CD4-positive, alpha-beta memory T cell (primary cell): Measurements from ENCODE around the gene MCUB. TPM values are rescaled to one million over a fixed set of nuclear protein-coding genes. Genes with fewer than 3 reads are reported as not detected.

Experiments used
- CTCF ChIA-PET: fragments of 350-600 bp; sonication (Branson Sonifier 250); formaldehyde crosslinking; loops from one replicate; lab custom pipeline; 2021; ENCODE audit warnings: inconsistent platforms; ENCODE audit not compliant: partially characterized antibody; lab: Charles Lee
- POLR2A ChIA-PET: fragments of 350-600 bp; sonication (Branson Sonifier 250); formaldehyde crosslinking; loops from one replicate; lab custom pipeline; 2021; ENCODE audit not compliant: partially characterized antibody; lab: Charles Lee
- DNase-seq, 5 donors: peaks; one replicate each; pipeline versions ENCODE4 v3.0.0 to v3.0.0-alpha.2; 2020 to 2022; ENCODE audit warnings: mixed read lengths in 1 of 5
- H3K27ac ChIP-seq: one replicate; pipeline ENCODE4 v1.7.0; 2013; ENCODE audit warnings: low read depth, low read length
- H3K27me3 ChIP-seq: 2 replicates; pipeline ENCODE4 v1.7.0; 2013; ENCODE audit warnings: mild to moderate bottlenecking, low read length, moderate library complexity; ENCODE audit not compliant: insufficient read depth
- H3K36me3 ChIP-seq: 2 replicates; pipeline ENCODE4 v1.7.0; 2013; ENCODE audit warnings: mild to moderate bottlenecking, low read length, moderate library complexity; ENCODE audit not compliant: insufficient read depth
- H3K4me1 ChIP-seq: 2 replicates; pipeline ENCODE4 v1.7.0; 2013; ENCODE audit warnings: mild to moderate bottlenecking, low read length, moderate library complexity; ENCODE audit not compliant: insufficient read depth
- H3K4me3 ChIP-seq, 2 donors: one replicate each; pipeline ENCODE4 v1.7.0; 2013; ENCODE audit warnings: low read length in 2 of 2, mild to moderate bottlenecking in 1 of 2
- H3K9me3 ChIP-seq, 2 donors: one replicate each; pipeline ENCODE4 v1.7.0; 2013; ENCODE audit warnings: low read length in 2 of 2, control low read depth in 1 of 2; ENCODE audit not compliant: control insufficient read depth in 1 of 2
- H3K27ac Mint-ChIP-seq, 7 donors: one replicate each; pipeline ENCODE4 v1.8.0; 2020 to 2021; ENCODE audit warnings: mixed read lengths in 7 of 7, mild to moderate bottlenecking in 6 of 7, inconsistent platforms in 3 of 7, moderate library complexity in 3 of 7
- H3K27me3 Mint-ChIP-seq, 2 donors: one replicate each; pipeline ENCODE4 v1.8.0; 2020 to 2021; ENCODE audit warnings: mixed read lengths in 2 of 2
- H3K36me3 Mint-ChIP-seq, 2 donors: one replicate each; pipeline ENCODE4 v1.8.0; 2020 to 2021; ENCODE audit warnings: mixed read lengths in 2 of 2, inconsistent platforms in 1 of 2, mild to moderate bottlenecking in 1 of 2
- H3K4me1 Mint-ChIP-seq, 4 donors: one replicate each; pipeline ENCODE4 v1.8.0; 2020 to 2021; ENCODE audit warnings: mixed read lengths in 4 of 4, mild to moderate bottlenecking in 1 of 4
- H3K4me3 Mint-ChIP-seq, 8 donors: one replicate each; pipeline ENCODE4 v1.8.0; 2020 to 2021; ENCODE audit warnings: mixed read lengths in 8 of 8, mild to moderate bottlenecking in 7 of 8, moderate library complexity in 6 of 8, inconsistent platforms in 3 of 8
- H3K9me3 Mint-ChIP-seq, 8 donors: one replicate each; pipeline ENCODE4 v1.8.0; 2020 to 2021; ENCODE audit warnings: mixed read lengths in 8 of 8, mild to moderate bottlenecking in 5 of 8, inconsistent platforms in 3 of 8, moderate library complexity in 1 of 8
- intact Hi-C: fragments of 100-400 bp; cut with micrococcal nuclease; formaldehyde crosslinking; loops from one replicate; pipeline ENCODE4 v1.15.1; 2023
- polyA plus RNA-seq, 2 donors: library from polyadenylated mRNA; unstranded; fragments of 300-500 nt; fragmentation: Illumina TruSeq; gene quantifications; one replicate each; pipeline ENCODE4 v1.2.3, GENCODE V29; 2021
- total RNA-seq, 2 experiments: library from RNA; stranded (reverse); gene quantifications; one replicate each; pipeline ENCODE4 v1.2.3, GENCODE V29; 2021

MCUB gene
- total and polyA plus RNA-seq, 4 experiments from 2014 or later: 142 to 299 (median 160) TPM

- DNase-seq: no peak
- no peak overlapping the region for H3K4me3 ChIP-seq
- intact Hi-C loops: no loop called here
- H3K9me3 ChIP-seq: no peaks in the 10 kb centered on the region
- ChIA-PET CTCF (no interaction called here), POLR2A (no interaction called here)
- H3K4me1 ChIP-seq: peaks cover 15% of the 10 kb centered on the region
- H3K4me3 Mint-ChIP-seq: peak overlapping the region in 2 of 8 donors; percentile 22 to 67
- no peaks in the 10 kb centered on the region for H3K27me3 ChIP-seq
- H3K27ac Mint-ChIP-seq: peak overlapping the region in 4 of 7 donors; percentile 33 to 80 (median 69)
- H3K36me3 ChIP-seq: no peaks in the 10 kb centered on the region
- H3K27ac ChIP-seq: no peak overlapping the region
- H3K36me3 Mint-ChIP-seq: peaks cover 48 to 58% of the 10 kb centered on the region in 2 donors
- H3K27me3 Mint-ChIP-seq: no peaks in the 10 kb centered on the region
- H3K4me1 Mint-ChIP-seq: peaks cover 36 to 68% (median 48%) of the 10 kb centered on the region in 4 donors
- H3K9me3 Mint-ChIP-seq: peaks cover 0 to 20% (median 5%) of the 10 kb centered on the region in 8 donors
These were observed 41.3 kb downstream of the MCUB start for GRCh38 chr4:109601336-109601735.

- Histone ChIP-seq H3K36me3 (no peaks in the 10 kb centered on the region), H3K9me3 (no peaks in the 10 kb centered on the region), H3K4me3 (no peak overlapping the region), H3K27me3 (no peaks in the 10 kb centered on the region), H3K4me1 (peaks cover 28% of the 10 kb centered on the region), H3K27ac (no peak overlapping the region)
- Mint-ChIP-seq H3K27ac (peak overlapping the region in 2 of 7 donors; percentile 54 to 58), H3K36me3 (peaks cover 70% of the 10 kb centered on the region in 2 donors), H3K4me3 (peak overlapping the region in 6 of 8 donors; percentile 4 to 63 (median 36)), H3K27me3 (no peaks in the 10 kb centered on the region), H3K9me3 (peaks cover 2 to 44% (median 20%) of the 10 kb centered on the region in 8 donors), H3K4me1 (peaks cover 41 to 79% (median 55%) of the 10 kb centered on the region in 4 donors)
- intact Hi-C loops: no loop called here
- POLR2A ChIA-PET: interaction anchor here (0.9 kb wide), 1 partner anchor 9 kb away, joined by 4 read pairs; no protein-coding TSS in a partner anchor
- DNase-seq: no peak
- CTCF ChIA-PET: no interaction called here
These were observed 47.9 kb downstream of the MCUB start for GRCh38 chr4:109607976-109608375.

- peaks cover 2 to 44% (median 20%) of the 10 kb centered on the region in 8 donors for H3K9me3 Mint-ChIP-seq
- peaks cover 70 to 71% of the 10 kb centered on the region in 2 donors for H3K36me3 Mint-ChIP-seq
- DNase-seq: no peak
- H3K4me1 Mint-ChIP-seq: peaks cover 47 to 87% (median 61%) of the 10 kb centered on the region in 4 donors
- intact Hi-C loops: no loop called here
- no peaks in the 10 kb centered on the region for H3K27me3 ChIP-seq
- no peaks in the 10 kb centered on the region for H3K36me3 ChIP-seq
- no peaks in the 10 kb centered on the region for H3K9me3 ChIP-seq
- POLR2A ChIA-PET: interaction anchor here (0.9 kb wide), 1 partner anchor 10 kb away, joined by 4 read pairs; no protein-coding TSS in a partner anchor
- no peak overlapping the region for H3K27ac ChIP-seq
- CTCF ChIA-PET: no interaction called here
- H3K27me3 Mint-ChIP-seq: no peaks in the 10 kb centered on the region
- H3K27ac Mint-ChIP-seq: peak overlapping the region in 2 of 7 donors; percentile 35 to 67
- H3K4me1 ChIP-seq: peaks cover 29% of the 10 kb centered on the region
- H3K4me3 ChIP-seq: no peak overlapping the region
- peak overlapping the region in 3 of 8 donors; percentile 37 to 63 (median 60) for H3K4me3 Mint-ChIP-seq
These were observed 48.8 kb downstream of the MCUB start for GRCh38 chr4:109608879-109609278.

GRCh38 chr4:109609431-109609830, 49.4 kb downstream of the MCUB start:
- no peak for DNase-seq
- H3K36me3 ChIP-seq: no peaks in the 10 kb centered on the region
- H3K9me3 ChIP-seq: no peaks in the 10 kb centered on the region
- no peaks in the 10 kb centered on the region for H3K27me3 ChIP-seq
- Mint-ChIP-seq H3K27ac (peak overlapping the region in 3 of 7 donors; percentile 13 to 42 (median 41)), H3K27me3 (no peaks in the 10 kb centered on the region), H3K4me1 (peaks cover 51 to 87% (median 66%) of the 10 kb centered on the region in 4 donors), H3K36me3 (peaks cover 74% of the 10 kb centered on the region in 2 donors), H3K9me3 (peaks cover 2 to 44% (median 20%) of the 10 kb centered on the region in 8 donors), H3K4me3 (peak overlapping the region in 2 of 8 donors; percentile 50 to 55)
- intact Hi-C loops: no loop called here
- ChIA-PET CTCF (no interaction called here), POLR2A (interaction anchor here (1.4 kb wide), 1 partner anchor 10 kb away, joined by 3 read pairs; no protein-coding TSS in a partner anchor)
- H3K27ac ChIP-seq: no peak overlapping the region
- no peak overlapping the region for H3K4me3 ChIP-seq
- H3K4me1 ChIP-seq: peaks cover 34% of the 10 kb centered on the region

GRCh38 chr4:109610489-109610888, 50.4 kb downstream of the MCUB start:
- H3K4me3 Mint-ChIP-seq: no peak overlapping the region
- no peaks in the 10 kb centered on the region for H3K36me3 ChIP-seq
- H3K9me3 ChIP-seq: no peaks in the 10 kb centered on the region
- POLR2A ChIA-PET: interaction anchor here (0.6 to 1.4 kb wide), 2 partner anchors 9 to 32 kb away, joined by 3 read pairs; no protein-coding TSS in a partner anchor
- H3K4me1 Mint-ChIP-seq: peaks cover 48 to 84% (median 63%) of the 10 kb centered on the region in 4 donors
- H3K4me3 ChIP-seq: no peak overlapping the region
- H3K27ac Mint-ChIP-seq: no peak overlapping the region
- CTCF ChIA-PET: no interaction called here
- no peaks in the 10 kb centered on the region for H3K27me3 Mint-ChIP-seq
- no peak overlapping the region for H3K27ac ChIP-seq
- DNase-seq: no peak
- peaks cover 39% of the 10 kb centered on the region for H3K4me1 ChIP-seq
- H3K9me3 Mint-ChIP-seq: peaks cover 2 to 38% (median 18%) of the 10 kb centered on the region in 8 donors
- intact Hi-C loops: no loop called here
- H3K36me3 Mint-ChIP-seq: peaks cover 70 to 71% of the 10 kb centered on the region in 2 donors
- H3K27me3 ChIP-seq: no peaks in the 10 kb centered on the region

- peaks cover 49 to 83% (median 65%) of the 10 kb centered on the region in 4 donors for H3K4me1 Mint-ChIP-seq
- no peak overlapping the region for H3K4me3 Mint-ChIP-seq
- H3K36me3 ChIP-seq: no peaks in the 10 kb centered on the region
- ChIA-PET POLR2A (interaction anchor here (1.6 kb wide), 1 partner anchor 51 kb away, joined by 4 read pairs; the partner anchor contains the start of gene MCUB), CTCF (no interaction called here)
- H3K4me1 ChIP-seq: peaks cover 36% of the 10 kb centered on the region
- peaks cover 64 to 70% of the 10 kb centered on the region in 2 donors for H3K36me3 Mint-ChIP-seq
- no peak for DNase-seq
- peaks cover 2 to 33% (median 16%) of the 10 kb centered on the region in 8 donors for H3K9me3 Mint-ChIP-seq
- no peaks in the 10 kb centered on the region for H3K27me3 Mint-ChIP-seq
- H3K27ac ChIP-seq: no peak overlapping the region
- no peak overlapping the region for H3K4me3 ChIP-seq
- intact Hi-C loops: no loop called here
- no peaks in the 10 kb centered on the region for H3K27me3 ChIP-seq
- H3K27ac Mint-ChIP-seq: peak overlapping the region in 1 of 7 donors; percentile 10
- no peaks in the 10 kb centered on the region for H3K9me3 ChIP-seq
These were observed 51.1 kb downstream of the MCUB start for GRCh38 chr4:109611045-109611646.

- Histone ChIP-seq H3K27ac (no peak overlapping the region), H3K36me3 (no peaks in the 10 kb centered on the region), H3K4me1 (peaks cover 29% of the 10 kb centered on the region), H3K9me3 (no peaks in the 10 kb centered on the region), H3K27me3 (no peaks in the 10 kb centered on the region), H3K4me3 (no peak overlapping the region)
- Mint-ChIP-seq H3K4me3 (peak overlapping the region in 1 of 8 donors; percentile 4), H3K27me3 (no peaks in the 10 kb centered on the region), H3K4me1 (peaks cover 49 to 90% (median 70%) of the 10 kb centered on the region in 4 donors), H3K36me3 (peaks cover 39 to 55% of the 10 kb centered on the region in 2 donors), H3K27ac (peak overlapping the region in 1 of 7 donors; percentile 7), H3K9me3 (peaks cover 0 to 9% (median under 1%) of the 10 kb centered on the region in 8 donors)
- CTCF ChIA-PET: interaction anchor here (1.2 to 1.4 kb wide), 2 partner anchors 10 to 45 kb away, joined by 3 to 4 read pairs; no protein-coding TSS in a partner anchor
- intact Hi-C loops: no loop called here
- no peak for DNase-seq
- POLR2A ChIA-PET: no interaction called here
These were observed 54.0 kb downstream of the MCUB start for GRCh38 chr4:109614015-109614414.
